HG03039 (cell line): Measurements from ENCODE around the gene COG8.
"Not testable (repeated sequence)": the region's sequence is repeated elsewhere in the genome, so short reads cannot be mapped to it uniquely, and the experiment has no call there.

ENCODE experiments used
- ATAC-seq: cut with Tn5 transposase; IDR thresholded peaks from one replicate; pipeline ENCODE4 v1.9.1; 2021; ENCODE audit warnings: mild to moderate bottlenecking, moderate library complexity; ENCODE audit not compliant: unreplicated experiment

The COG8 gene, protein sequence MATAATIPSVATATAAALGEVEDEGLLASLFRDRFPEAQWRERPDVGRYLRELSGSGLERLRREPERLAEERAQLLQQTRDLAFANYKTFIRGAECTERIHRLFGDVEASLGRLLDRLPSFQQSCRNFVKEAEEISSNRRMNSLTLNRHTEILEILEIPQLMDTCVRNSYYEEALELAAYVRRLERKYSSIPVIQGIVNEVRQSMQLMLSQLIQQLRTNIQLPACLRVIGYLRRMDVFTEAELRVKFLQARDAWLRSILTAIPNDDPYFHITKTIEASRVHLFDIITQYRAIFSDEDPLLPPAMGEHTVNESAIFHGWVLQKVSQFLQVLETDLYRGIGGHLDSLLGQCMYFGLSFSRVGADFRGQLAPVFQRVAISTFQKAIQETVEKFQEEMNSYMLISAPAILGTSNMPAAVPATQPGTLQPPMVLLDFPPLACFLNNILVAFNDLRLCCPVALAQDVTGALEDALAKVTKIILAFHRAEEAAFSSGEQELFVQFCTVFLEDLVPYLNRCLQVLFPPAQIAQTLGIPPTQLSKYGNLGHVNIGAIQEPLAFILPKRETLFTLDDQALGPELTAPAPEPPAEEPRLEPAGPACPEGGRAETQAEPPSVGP

GRCh38 chr16:69339289-69340094 lies at the start of gene COG8, which contains the start of gene NIP7:
Gene COG8, minus strand, starts transcription at chr16:69339564. Its CDS starts 12 bp downstream, at chr16:69339552.
Gene NIP7, plus strand, starts transcription at chr16:69339772. Its CDS starts 58 bp downstream, at chr16:69339830.
- ATAC-seq = peak; percentile 79

GRCh38 chr16:69386596-69386995 lies 47.2 kb upstream of the COG8 start:
- no peak for ATAC-seq

GRCh38 chr16:69384974-69385373 lies 45.6 kb upstream of the COG8 start:
- ATAC-seq = no peak

- no peak for ATAC-seq
These were observed 43.1 kb upstream of the COG8 start for GRCh38 chr16:69382421-69382820.

- ATAC-seq = no peak
These were observed 41.9 kb upstream of the COG8 start for GRCh38 chr16:69381231-69381630.

GRCh38 chr16:69378760-69379159 lies 39.4 kb upstream of the COG8 start:
- no peak for ATAC-seq

DNA sequence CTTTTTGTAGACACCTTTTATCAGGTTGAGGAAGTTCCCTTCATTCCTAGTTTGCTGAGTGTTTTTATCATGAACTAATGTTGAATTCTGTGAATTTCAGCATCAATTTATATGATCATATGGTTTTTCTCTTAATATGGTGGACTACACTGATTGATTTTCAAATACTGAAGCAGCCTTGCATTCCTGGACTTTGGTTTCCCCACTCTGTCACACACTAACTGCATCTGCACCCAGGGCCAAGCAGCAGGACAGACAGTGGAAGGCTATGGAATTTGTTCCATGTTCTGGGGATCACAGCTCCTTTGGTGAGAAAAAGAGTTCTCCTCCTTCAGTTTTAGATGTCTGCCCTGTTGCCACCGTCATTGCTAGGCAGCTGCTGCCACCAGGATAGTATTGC lies 38.7 kb upstream of the COG8 start:
- no peak for ATAC-seq

- no peak for ATAC-seq
These were observed 37.2 kb upstream of the COG8 start for GRCh38 chr16:69376393-69377059.

- no peak for ATAC-seq
These were observed 33.7 kb upstream of the COG8 start for GRCh38 chr16:69373019-69373418.

- ATAC-seq = no peak
These were observed 32.2 kb upstream of the COG8 start for GRCh38 chr16:69371564-69371963.

DNA sequence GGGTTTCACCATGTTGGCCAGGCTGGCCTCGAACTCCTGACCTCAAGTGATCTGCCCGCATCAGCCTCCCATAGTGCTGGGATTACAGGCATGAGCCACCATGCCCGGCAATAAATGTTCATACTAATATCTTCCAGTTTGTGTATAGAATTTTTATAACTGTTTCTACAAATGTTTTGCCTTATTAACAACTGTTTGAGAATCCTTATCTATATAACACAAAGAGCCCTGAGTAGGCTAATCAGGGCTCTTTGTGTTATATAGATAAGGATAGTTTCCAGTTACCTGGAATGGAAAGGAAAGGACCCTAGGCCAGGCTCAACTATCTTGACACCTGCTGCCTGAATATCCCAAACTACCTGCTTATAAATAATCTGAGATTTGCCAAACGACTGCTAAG lies 29.5 kb upstream of the COG8 start:
- no peak for ATAC-seq

GRCh38 chr16:69367980-69368379 lies 28.6 kb upstream of the COG8 start:
- no peak for ATAC-seq

GRCh38 chr16:69366431-69366830 lies 27.1 kb upstream of the COG8 start:
- no peak for ATAC-seq

DNA sequence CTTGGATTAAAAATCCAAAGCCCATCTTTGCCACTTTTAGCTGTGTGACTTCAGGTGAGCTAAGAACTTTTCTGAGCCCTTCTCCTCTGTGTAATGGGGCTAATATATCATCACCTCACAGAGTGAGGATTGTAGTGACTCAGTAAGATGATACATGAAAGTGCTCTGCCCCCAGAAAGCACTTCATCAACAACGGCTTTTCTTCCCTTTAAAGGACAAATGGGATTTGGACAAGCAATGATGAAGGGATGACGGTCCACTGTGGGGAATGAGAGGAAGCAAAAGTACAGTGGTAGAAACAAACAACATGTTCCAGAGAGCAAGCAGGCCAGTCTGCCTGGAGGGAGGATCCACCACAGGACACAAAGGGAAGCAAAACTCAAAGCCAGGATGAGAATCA lies 26.5 kb upstream of the COG8 start:
- no peak for ATAC-seq

GRCh38 chr16:69364088-69364487 lies 24.7 kb upstream of the COG8 start:
- no peak for ATAC-seq

- ATAC-seq = no peak
These were observed 23.9 kb upstream of the COG8 start for GRCh38 chr16:69363281-69363717.

DNA sequence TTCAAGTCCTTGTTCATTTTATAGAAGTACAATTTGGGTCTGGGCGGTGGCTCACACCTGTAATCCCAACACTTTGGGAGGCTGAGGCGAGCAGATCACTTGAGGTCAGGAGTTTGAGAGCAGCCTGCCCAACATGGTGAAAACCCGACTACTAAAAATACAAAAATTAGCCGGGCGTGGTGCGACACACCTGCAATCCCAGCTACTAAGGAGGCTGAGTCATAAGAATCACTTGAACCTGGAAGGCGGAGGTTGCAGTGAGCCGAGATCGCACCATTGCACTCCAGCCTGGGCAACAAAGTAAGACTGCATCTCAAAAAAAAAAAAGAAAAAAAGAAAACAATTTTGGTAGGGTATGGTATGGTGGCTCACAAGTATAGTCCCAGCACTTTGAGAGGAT lies 20.7 kb upstream of the COG8 start:
- not testable (repeated sequence) for ATAC-seq

DNA sequence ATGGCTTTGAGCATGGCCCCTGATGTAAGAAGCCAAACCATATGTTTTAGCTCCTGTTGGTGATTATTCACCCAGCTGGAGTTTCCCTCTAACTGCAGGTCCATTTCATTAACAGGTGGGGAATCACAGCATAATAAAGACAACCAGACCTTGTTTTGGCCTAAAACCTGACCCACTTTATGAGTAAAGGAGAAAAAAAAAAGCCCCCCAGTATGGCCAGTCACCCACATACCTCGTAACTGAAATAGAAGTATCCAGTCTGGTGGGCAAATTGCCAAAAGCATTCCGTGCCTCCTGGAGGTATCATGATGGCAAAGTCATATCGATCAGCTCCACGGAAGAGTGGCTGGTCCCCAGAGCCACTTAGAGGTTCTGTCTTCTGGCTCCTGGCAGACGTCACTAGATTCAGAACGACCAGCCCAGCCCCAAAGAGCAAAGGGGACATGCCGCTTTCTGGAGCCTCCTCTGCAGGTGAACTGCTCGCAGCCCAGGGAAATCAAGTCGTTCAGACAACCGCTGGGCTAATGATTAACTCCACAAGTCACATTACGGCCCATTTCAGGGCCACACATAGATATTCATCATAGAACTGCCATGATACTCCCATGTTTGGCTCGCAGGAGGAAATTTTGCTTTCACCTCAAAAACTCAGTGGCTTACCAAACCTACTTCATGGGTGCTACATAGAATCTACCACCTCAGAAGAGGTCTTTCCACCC lies 12.1 kb upstream of the COG8 start, which contains the start of gene TMED6:
TMED6 (minus strand) TSS at position 478 of the 719 bp plus-strand sequence; CDS start at position 445, 33 bp downstream.
- no peak for ATAC-seq

DNA sequence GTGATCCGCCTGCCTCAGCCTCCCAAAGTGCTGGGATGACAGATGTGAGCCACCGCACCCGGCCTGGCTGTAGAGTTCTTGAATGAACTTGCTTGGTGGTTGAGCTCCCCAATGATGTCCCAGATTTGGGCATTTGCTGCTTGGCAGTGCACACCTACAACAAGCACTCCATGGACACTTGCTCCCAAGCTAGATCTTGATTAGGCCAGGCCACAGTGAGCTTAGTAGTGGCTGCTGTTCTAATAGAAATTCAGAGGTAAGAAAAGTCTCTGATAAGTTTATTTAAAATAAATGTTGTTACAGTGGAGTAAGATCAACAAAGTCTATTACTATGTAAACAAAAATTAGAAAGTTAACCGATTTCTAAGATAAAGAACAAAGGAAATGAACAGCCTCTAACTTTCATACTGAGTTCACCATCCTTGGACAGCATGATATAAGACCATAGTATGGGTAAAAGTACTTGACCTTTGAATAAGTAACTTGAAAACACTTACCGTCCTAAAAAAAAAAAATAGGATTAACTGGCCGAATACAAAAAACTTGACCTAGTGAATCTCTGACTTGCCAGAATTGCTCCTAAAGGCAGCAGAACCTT lies 11.3 kb upstream of the COG8 start:
- no peak for ATAC-seq

DNA sequence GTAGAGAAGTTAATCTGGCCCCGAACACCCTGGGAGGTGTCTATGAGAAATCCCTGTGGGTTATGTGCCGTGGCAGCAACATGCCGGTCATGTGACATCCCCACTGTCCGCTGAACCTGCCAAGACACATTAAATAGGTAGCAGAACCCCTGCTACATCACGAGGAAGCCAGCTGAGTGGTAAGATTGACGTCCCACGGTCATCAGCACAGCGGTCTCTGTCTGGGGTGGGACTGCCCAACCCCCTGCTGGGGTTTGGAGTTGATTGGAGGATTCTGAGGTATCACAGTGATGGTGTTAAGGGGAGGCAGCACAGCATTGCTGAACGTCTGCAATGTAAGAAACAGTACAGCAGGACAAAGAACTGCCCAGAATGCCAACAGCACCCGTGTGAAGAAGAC lies 10.2 kb upstream of the COG8 start:
- ATAC-seq = no peak
